T-helper 2 cell (primary cell): ENCODE data around the gene ZMYND10.

ENCODE experiments used
- DNase-seq, 5 experiments: peaks; one replicate each; pipeline versions ENCODE4 v3.0.0 to v3.0.0-alpha.2; 2012 to 2022
- total RNA-seq, 2 donors: gene quantifications; one replicate each; lab custom pipeline; 2026; lab: John Stamatoyannopoulos, UW

Gene ZMYND10
- total RNA-seq, result 1.4 to 2.8 reads per million in 2 donors

DNA sequence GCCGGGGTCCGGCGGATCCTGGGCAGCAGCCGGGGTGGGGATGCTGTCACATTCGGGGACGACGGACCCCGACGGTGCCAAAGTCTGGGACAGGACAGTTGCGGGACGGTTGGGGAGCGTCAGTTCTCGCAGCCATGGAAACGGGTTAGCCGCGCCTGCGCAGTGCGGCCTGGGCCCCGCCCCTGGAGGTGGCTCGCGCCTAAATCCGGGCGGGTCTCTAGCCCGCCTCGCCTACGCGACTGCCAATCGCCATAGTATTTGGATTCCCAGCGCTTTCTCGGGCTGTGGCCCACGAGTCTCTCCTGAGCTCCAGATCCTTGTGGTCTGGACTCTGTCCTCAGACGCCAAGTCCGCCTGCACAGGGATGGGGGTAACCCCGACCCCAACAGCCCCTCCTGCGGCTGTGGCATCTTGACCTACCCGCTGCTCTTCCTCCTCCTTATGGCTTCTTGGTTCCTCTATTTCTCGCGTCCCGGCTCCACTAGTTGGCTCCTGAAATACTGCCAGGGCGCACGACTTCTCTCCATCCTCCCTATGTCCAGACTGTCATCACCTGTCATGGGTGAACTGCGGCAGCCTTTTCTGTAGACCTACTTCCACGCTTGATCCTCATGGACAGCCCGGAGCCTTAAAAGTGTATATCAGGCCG is at the start of gene ZMYND10:
ZMYND10 (minus strand) TSS at position 147 of the 649 bp plus-strand sequence. CDS start 153 bp downstream, outside the sequence.
- peak; percentile 54 to 80 (median 64) for DNase-seq

DNA sequence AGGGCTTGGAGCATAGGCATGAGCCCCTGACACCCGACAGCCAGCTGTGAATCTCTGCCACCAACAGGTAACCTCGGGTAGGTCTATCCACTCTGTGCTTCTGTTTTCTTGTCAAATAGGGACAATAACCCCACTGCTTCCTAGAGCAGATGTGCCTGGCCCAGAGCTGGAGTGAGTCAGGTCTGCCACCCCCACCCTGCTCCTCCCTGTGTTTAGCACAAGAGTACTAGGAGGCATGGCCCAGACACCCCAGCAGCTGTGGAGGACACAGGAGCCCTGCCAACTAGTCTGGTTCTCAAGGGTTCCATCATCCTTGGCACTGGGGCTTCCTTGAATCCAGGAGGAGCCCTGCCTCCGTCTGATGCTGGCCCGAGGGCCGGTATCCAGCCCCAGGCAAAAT is 47.5 kb upstream of the ZMYND10 start:
- DNase-seq, result no peak

DNA sequence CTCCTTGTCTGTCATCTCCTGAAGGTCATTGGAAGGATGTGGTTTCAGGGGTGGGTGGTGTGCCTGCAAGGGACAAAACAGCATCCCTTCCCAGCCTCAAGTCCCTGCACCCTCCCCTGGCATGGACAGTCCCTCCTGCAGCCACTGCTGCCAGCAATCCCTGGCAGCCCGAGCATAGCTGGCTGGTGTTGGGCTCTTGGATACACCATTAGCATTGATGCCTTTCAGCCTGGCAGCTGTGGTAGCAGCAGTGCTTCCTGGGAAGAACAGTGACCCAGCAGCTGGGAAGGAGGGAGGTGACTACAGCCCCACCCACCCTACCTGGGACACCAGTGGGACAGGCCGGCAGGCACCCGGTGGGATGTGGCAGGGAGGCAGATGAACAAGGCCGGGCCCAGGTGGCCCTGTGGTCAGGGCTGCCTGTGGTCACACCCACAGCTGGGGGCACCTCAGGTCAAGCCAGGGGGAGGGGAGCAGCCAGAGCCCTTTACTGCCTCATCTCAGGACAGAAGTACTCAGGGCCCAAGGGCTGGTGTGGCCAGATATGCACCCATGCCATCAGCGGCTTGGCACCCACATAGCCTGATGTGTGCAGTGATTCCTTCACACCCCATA is 46.7 kb upstream of the ZMYND10 start:
- no peak for DNase-seq

DNA sequence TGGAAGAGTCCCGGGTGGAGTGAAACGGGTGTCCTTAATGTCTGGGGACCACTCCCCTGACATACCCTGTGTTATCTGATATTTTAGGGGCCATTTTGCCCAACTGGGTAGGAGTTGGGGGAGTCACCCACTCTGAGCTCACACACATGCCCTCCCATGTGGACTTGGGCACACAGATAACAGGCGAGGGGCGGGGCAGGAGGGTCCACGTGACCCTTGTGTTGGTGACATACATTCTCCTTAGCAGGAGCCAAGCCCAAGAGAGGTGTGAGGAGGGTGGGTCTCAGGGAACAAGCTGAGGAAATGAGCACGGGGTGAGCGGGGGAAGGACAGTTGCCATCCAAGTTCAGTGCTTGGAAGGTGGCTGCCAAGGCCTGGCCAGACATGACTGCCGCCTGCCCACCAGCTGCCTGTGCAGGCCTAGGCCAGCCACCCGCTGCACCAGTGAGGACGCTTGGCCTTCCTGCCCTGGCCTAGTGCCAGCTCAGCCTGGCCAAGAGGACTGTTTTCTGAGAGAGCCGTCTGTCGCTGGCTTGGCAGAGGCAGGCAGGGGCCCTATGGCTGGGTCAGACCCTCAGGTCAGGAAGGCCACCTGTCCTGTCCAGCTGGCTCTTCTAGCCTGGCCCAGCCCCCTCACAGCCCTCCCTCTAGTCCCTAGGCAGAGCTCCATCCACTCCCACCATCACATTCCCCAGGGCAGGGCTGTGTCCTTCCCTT is 45.1 kb upstream of the ZMYND10 start:
- DNase-seq, result no peak

DNA sequence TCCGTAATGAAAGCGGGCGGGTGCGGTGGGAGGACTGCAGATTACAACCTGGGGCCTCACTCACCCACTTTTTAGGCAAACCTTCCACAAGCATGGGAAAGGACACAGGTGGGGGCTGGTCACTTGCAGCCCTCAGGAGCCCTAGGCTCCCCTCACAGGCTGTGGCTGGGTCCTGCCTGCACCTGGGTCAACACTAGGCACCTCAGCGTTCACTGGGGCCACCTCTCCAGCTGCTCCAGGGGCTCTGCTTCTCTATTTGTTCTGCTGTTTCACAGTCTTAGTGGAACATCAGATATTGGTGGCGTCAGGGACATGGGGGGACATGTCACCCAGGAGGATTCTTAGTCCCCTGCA is 43.9 kb upstream of the ZMYND10 start:
- DNase-seq, result no peak

DNA sequence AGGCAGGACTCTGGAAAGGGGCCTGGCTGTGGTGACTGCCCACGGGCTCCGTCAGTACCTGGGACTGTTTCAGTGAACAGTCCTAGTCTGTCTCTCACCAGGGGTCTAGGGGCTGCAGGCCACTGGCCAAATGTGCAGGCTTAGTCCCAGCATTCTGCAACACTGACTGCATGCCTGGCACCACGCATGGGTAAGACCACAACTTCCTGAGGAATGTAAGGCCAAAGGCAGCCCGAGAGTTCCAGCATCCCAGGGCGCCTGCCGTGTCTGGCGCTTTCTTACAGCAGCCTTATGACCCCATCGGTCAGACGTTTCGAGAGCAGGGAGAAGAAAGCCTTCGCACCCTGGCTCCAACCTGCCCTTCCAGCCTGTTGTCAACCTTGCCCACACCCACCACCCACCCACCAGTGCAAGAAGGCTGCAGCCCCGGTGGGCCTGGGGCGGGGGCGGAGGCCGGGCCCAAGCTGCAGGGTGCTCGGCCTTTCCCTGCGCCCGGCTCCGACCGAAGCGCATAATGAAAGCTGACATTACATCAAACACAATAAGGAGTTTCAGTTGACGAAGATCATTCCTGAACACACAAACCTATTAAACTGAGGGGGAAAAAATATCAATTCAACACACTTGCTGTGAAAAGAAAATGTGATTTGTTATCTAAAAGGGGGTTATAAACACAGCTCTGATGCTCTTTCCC is 43.3 kb upstream of the ZMYND10 start:
- no peak for DNase-seq

DNA sequence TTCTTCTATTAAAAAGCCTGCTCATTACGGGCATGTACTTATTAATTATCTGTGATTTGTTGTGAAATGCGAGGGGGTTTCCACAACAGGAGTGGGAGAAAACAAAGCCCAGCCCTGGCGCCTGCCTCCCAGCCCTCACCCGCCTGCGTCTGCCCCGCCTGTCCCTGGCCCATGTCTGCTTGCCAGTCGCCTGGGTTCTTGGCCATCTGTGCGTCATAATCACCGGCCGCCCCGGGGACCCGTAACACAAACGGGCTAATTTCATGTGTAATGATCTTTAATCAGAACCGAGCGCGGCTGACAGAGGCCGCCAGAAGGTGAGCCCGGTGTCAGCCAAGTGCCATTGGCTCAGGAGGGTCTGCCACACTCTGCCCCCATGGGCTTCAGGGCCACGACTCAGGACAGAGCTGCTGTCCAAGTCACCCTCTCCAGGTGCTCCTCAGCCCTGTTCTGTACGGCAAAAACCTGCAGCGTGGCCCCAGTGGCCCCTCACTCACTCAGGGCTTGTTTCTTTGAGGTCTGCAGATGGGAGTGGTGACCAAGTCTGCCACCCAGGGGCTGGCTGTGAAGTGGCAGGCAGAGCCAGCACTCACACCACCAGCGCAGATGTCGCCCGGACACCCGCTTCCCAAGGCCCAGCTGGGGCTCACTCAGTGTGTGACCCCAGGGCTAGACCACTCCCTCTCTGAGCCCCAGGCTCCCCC is 42.6 kb upstream of the ZMYND10 start:
- DNase-seq, result no peak

DNA sequence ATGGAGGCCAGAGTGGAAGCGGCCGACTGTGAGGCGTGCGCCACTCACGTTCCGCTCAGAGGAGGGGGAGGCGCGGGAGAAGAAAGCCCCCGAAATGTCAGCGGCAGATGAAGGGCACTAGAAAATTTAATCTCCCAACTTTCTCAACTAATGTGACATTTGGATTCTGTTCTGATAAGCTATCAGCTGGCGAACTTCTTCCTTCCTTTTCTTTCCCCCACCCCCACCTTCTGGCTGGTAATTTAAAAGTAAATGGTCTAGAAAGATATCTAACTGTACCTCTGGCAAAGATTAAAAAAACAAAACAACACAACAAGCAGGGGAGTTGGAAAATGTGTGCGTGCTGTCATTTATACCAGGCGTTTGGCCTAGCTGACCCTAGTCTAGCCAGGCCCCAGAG is 40.2 kb upstream of the ZMYND10 start:
- no peak for DNase-seq

DNA sequence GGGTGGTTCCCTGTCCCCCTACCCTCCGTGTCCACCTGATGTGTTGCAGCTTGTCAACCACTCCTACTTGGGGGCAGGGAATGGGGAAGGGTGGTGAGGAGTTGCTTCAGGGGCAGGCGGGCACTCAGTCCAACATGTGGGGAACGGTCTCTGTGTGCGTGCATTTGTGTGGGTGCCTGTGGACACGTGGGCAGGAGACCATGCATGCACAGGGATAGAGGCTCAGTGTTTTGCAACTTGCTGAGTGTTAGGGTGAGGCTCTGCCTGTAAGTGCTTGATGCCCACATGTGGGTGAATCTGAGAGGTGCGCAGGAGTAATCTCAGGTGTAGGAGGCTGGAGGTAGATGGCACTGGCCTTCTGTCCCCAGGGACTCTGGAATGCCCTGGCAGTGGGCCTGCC is 38.2 kb upstream of the ZMYND10 start:
- DNase-seq, result no peak

DNA sequence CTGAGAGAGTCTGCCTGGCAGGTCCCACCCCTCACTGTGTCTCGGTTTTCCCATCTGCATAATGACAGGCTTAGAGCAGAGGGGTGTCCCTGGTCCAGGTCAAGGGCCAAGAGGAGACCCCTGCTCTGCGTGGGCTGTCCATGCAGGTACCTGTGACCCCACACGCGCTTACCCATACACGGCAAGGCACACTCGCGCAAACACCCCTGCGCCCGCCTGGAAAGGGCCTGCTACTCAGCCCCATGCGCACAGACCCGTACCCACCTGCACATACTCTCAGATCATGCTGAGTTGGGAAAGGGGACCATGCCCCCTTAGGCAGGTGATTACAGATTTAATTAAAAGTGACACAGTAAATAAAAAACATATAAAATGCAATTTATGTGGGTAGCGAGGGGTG is 37.2 kb upstream of the ZMYND10 start:
- no peak for DNase-seq

DNA sequence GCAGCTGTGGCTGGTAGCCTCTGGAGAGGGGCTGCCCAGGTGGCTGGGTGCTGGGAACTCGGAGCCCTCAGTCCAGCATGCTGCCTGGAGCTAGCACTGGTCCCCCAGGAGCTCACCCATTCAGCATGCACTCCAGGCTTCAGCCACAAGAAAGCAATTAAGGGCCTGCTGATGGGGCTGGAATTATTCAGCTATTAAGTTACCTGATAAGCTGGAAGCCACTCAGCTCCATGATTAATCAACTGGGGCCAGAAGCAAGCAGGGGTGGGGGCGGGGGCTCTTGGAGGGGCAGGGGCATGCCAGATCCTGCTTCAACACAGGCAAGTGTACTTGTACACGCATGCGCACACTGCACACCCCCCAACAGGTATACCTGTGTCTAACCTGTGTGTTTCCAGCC is 35.9 kb upstream of the ZMYND10 start:
- DNase-seq, result no peak

DNA sequence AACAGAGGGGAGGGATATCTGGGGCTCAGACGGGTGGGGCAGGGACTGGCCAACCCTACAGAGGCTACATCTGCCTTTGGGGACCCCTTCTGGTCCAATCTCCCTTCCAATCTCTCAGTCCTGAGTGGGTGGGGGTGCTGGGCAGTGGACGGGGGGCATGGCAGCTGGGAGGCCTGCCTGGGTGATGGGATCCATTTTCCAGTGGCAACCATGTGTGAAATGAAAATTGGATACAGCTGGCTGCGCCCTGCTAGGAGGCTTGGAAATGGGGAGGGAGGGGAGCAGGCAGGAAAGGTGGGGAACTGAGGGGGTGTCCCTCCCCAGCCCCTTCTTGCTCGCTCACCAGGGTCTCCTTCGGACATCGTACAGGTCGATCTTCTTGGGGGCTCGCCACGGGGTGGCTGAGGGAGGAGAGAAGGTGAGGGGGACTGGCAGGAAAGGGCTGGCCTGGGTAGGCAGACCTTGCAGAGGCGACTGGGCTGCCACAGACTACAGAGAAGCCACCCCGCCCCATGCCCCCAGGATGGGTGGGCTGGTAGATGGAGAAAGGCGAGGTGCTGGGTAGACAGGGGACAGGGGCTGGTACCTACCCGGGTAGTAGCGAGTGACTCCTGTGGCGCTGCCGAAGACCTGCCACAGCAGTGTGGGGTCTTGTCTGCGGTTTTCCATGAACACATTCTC is 35.0 kb upstream of the ZMYND10 start:
- no peak for DNase-seq

DNA sequence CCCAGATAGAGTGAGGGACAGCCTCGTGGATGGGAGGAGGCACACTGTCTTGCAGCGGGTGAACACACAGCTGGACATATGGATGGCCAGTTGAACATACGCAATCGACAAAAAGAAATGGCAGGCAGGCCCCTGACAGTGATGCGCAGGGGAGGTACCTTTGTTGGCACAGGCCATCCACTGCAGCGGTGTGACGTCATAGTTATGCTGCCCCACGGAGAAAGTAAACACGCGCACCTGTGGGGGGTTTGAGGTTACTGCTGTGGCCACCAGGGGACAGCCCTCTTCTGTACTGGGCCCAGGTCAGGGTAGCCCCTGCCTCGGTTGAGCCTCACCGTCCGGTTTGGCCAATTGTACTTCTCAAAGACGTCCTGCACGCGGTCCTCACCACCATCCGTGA is 33.2 kb upstream of the ZMYND10 start:
- no peak for DNase-seq

DNA sequence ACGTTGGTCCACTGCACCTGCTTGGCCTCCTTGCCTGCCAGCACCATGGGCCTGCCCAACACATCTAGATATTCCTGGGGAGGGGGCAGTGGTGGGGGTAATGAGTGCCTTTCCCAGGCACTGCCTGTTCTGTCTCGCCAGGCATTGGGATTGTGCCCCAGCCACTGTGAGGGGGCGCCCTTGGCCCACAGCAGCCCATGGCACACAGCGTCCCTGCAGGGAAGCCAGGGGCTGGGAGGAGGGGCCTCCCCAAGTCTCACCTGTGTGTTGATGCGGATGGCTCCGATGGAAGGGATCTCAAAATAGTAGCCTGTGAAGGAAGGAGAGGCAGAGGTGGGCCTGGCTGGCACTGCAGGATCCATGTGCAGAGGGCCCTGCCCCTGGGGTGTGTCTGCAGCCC is 32.5 kb upstream of the ZMYND10 start:
- no peak for DNase-seq

DNA sequence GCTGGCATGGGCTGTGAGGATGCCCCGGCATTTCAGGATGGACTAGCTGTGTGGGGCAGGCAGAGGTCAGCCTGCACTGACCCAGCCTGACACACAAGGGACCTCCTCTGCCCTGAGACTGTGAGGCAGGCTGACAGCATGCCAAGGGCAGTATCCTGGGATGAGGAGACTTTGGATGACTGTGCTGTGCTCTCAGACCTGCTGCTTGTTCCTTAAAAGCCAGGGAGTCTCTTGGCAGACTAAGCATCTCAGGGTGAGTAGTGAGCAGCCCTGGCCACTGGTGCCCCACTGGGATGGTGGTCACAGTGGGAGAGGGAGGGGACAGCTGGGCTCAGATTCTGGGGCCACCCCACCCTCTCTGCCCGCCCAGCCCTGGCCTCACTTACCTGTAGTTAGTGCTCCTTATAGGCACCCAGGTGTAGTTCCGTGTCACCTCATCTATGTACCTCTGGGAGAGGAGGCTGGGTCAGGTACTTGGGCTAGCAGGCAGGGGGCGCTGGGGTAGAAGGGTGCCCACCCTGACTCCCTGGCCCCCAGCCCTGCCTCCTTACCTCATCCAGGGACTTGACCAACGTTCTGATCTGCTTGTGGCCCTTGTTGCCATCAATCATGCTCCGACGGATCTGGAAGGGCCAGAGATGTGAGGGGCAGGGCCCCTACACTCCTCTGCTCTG is 29.9 kb upstream of the ZMYND10 start:
- DNase-seq, result no peak

DNA sequence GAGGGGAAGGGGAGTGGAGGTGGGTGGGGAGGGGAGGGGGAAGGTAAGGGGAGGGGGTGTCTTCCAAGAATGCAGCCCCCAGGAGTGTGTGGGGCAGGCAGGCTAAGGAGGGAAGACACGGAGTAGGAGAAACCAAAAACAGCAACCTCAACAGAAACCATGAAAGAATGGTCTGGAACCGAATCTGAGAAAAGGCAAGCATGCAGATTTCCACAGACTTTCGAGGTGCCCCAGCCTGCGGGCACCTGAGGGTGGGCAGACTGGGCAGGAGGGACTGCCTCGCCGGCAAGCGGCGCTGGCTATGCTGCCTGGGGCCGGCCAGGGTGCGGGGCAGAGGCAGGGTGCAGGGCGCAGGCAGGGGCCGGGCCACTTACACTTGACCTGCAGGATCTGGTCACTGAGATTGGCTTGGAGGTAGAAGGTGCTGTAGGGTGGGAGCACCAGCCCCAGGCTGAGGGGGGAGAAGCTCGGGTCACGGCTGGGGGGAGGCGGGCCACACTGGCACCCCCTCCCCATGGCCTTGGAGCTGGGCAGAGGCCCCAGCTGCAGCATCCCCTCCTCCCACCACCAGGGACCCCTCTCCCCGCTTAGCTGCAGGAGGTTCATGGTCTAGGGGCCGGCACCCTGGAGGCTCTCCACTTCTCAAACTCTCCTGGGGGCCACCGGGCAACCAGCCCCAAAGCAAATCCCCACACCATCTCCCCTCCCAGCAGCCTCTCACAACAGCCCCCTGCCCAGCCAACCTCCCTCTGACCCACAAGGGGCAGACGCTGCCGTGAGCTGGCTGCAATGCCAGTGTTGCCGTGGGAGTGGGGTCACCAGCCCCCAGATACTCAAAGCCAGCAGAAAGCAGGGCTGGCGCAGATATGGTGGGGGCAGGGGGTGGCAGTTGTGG is 29.1 kb upstream of the ZMYND10 start:
- DNase-seq, result no peak

DNA sequence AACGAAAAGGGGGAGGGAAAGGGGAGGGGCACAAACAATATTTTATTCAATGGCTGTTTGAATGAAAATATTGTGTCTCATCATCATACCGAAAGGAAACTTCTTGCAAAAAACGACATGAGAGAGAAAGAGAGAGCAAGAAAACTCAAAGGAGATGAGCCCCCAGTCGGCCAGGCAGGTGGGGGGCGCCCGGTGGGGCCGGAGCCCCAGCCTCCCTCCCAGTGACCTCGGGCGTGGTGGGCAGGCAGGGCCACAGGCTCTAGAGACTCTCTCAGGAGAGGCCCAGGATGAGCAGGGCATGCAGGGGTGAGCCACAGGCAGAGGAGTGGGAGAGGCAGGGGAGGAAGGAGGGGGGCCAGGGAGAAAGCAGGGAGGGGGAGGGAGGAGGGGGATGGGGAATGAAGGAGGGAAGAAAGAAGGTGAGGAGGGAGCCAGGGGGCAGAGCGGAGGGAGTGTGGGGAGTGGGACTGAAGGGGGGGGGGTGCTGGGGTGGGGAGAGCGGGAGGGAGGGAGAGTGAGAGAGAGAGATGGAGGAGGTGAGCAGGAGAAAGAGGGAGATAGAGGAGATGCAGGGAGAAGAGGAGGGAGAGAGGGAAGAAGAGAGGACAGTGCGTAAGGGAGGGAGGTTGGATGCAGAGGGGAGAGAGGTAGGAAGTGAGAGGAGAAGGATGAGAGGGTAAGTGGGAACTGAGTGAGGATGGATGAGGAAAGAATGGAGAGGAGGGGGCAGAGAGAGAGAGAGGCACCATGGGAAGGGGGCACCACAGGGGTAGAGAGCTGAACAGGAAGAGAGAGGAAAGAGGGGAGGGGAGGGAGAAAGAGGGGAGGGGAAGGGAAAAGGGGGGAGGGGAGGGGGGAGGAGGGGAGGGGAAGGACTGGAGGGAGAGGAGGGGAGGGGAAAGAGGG is 27.9 kb upstream of the ZMYND10 start:
- DNase-seq, result no peak

DNA sequence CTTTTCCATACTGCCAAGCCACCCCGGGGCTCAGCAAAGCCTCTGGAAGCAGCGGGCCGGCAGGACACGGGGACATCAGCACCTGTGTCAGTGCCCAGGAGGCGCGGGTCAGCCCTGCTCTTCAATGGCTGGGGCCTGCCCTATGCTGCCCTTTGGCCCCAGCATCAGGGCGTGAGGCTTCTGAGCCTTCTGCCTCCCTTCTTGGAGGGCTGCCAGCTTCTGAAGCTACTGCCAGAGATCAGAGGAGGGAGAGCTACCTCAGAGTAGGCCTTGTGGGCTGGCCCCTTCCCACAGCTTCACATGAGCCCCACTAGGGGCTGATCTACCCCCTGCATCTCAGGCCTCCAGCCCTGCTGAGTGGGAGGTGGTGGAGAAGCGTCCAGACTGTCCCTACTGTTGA is 26.8 kb upstream of the ZMYND10 start:
- DNase-seq, result no peak

DNA sequence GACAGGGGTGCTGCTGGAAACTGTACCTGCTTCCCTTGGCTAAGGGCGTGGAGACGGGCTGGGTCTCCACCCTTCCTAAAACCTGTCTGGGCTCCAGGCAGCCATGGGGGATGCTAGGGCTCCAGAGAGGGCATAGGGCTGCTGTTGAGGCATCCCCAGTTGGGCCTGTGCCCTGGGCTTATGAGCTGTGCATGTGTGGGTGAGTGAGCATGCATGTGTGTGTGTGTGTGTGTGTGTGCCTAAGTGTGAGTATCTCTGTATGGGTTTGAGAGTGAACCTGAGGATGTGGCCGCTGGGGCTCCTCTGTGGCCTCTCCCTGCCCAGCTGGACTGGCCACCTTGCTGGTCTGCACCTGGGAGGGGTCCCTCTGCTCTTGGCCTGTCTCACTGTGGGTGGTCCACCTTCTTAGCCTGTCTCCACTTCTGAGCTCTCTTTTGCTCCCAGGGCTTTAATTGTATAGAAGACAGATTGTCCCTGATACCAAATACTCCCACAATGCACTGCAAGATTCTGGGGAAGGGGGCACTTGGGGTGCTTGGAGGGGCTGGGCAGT is 25.7 kb upstream of the ZMYND10 start:
- DNase-seq, result peak in 1 of 5 experiments; percentile 50
